HepG2 (cell line): Measurements from ENCODE around the gene SLA2. TPM values are rescaled to one million over a fixed set of nuclear protein-coding genes. Genes with fewer than 3 reads are reported as not detected.

ENCODE experiments used
- ADNP ChIP-seq: sonication (generic); formaldehyde crosslinking; IDR thresholded peaks from 2 replicates; pipeline ENCODE4 v1.4.0; 2020; ENCODE audit warnings: missing genetic modification reagents
- BHLHE40 ChIP-seq: IDR thresholded peaks from 2 replicates; pipeline ENCODE4 v1.6.1; 2011; ENCODE audit warnings: low read length, improper control_type of control experiment
- JUNB ChIP-seq: sonication (generic); formaldehyde crosslinking; IDR thresholded peaks from 2 replicates; pipeline ENCODE4 v1.8.0; 2022; ENCODE audit warnings: missing genetic modification reagents, mild to moderate bottlenecking, borderline replicate concordance
- MEIS1 ChIP-seq: sonication (generic); formaldehyde crosslinking; IDR thresholded peaks from 2 replicates; pipeline ENCODE4 v1.9.0; 2021; ENCODE audit warnings: mild to moderate bottlenecking, missing genetic modification reagents, moderate library complexity, borderline replicate concordance
- NAIF1 ChIP-seq: sonication (generic); formaldehyde crosslinking; IDR thresholded peaks from 2 replicates; pipeline ENCODE4 v1.5.0; 2020; ENCODE audit warnings: mild to moderate bottlenecking, missing genetic modification reagents, borderline replicate concordance
- SALL1 ChIP-seq: sonication (generic); formaldehyde crosslinking; IDR thresholded peaks from 2 replicates; pipeline ENCODE4 v1.8.0; 2022; ENCODE audit warnings: mild to moderate bottlenecking, missing genetic modification reagents
- ZBTB38 ChIP-seq: sonication (generic); formaldehyde crosslinking; IDR thresholded peaks from 2 replicates; pipeline ENCODE4 v1.5.1; 2020; ENCODE audit warnings: mild to moderate bottlenecking, missing genetic modification reagents
- ZKSCAN5 ChIP-seq: sonication (generic); formaldehyde crosslinking; IDR thresholded peaks from 2 replicates; pipeline ENCODE4 v1.5.1; 2020; ENCODE audit warnings: mild to moderate bottlenecking, missing genetic modification reagents
- ZNF207 ChIP-seq: fragments of 450-650 bp; IDR thresholded peaks from 2 replicates; pipeline ENCODE4 v1.6.1; 2016; ENCODE audit warnings: antibody characterized with exemption, borderline replicate concordance
- ZNF652 ChIP-seq: IDR thresholded peaks from 2 replicates; pipeline ENCODE4 v1.6.1; 2016; ENCODE audit warnings: low read depth, borderline replicate concordance
- ZNF713 ChIP-seq: sonication (generic); formaldehyde crosslinking; IDR thresholded peaks from 2 replicates; pipeline ENCODE4 v1.4.0; 2020; ENCODE audit warnings: mild to moderate bottlenecking, missing genetic modification reagents
- ZNF788 ChIP-seq: sonication (generic); formaldehyde crosslinking; IDR thresholded peaks from 2 replicates; pipeline ENCODE4 v1.5.0; 2020; ENCODE audit warnings: mild to moderate bottlenecking, missing genetic modification reagents, borderline replicate concordance
- ZNF878 ChIP-seq: sonication (generic); formaldehyde crosslinking; IDR thresholded peaks from 2 replicates; pipeline ENCODE4 v1.8.1; 2023; ENCODE audit warnings: mild to moderate bottlenecking, missing genetic modification reagents, moderate library complexity
- polyA plus RNA-seq, 8 experiments: library from polyadenylated mRNA; depleted of rRNA in 3 of 8; stranded (reverse) in 7 of 8; unstranded in 1 of 8; fragments of >200 nt; fragmentation: Illumina TruSeq in 4 of 8; extraction: Trizol in 4 of 8; gene quantifications; 2 replicates each; pipeline versions ENCODE4 v1.2.1 to v1.2.3, GENCODE V29; 2011 to 2016; ENCODE audit warnings: low read depth in 4 of 8, missing spikeins in 1 of 8, mixed read lengths in 1 of 8; ENCODE audit not compliant: insufficient read depth in 1 of 8
- total RNA-seq, 5 experiments: library from RNA; depleted of rRNA; stranded (reverse); fragments of >200 nt; fragmentation: Illumina TruSeq; extraction: Trizol; gene quantifications; 2 replicates each; pipeline ENCODE4 v1.2.3, GENCODE V29; 2016; ENCODE audit warnings: low read depth in 1 of 5
- TF ChIP-seq, protein P1 (sequence below): sonication (generic); formaldehyde crosslinking; conservative IDR thresholded peaks from 2 replicates; pipeline ENCODE4 v1.4.0; 2020; ENCODE audit warnings: mild to moderate bottlenecking, missing genetic modification reagents, moderate library complexity
- TF ChIP-seq, protein P2 (sequence below): sonication (generic); formaldehyde crosslinking; IDR thresholded peaks from 2 replicates; pipeline ENCODE4 v1.4.0; 2020; ENCODE audit warnings: missing genetic modification reagents, borderline replicate concordance
- TF ChIP-seq, protein P3 (sequence below): sonication (generic); formaldehyde crosslinking; IDR thresholded peaks from 2 replicates; pipeline ENCODE4 v1.9.0; 2022; ENCODE audit warnings: missing genetic modification reagents, mild to moderate bottlenecking, borderline replicate concordance
- TF ChIP-seq, protein P4 (sequence below), 2 experiments: fragments of 450-650 bp in 1 of 2; sonication (generic) in 1 of 2; formaldehyde crosslinking; IDR thresholded peaks; 2 replicates each; pipeline versions ENCODE4 v1.5.0 to v1.8.0; 2020 to 2022; ENCODE audit warnings: mild to moderate bottlenecking in 1 of 2, missing genetic modification reagents in 1 of 2
- TF ChIP-seq, protein P5 (sequence below), 2 experiments: sonication (generic) in 1 of 2; formaldehyde crosslinking in 1 of 2; IDR thresholded peaks; 2 replicates each; pipeline versions ENCODE4 v1.5.1 to v1.6.1; 2011 to 2020; ENCODE audit warnings: borderline replicate concordance in 1 of 2, low read depth in 1 of 2, low read length in 1 of 2, mild to moderate bottlenecking in 1 of 2, missing genetic modification reagents in 1 of 2, moderate library complexity in 1 of 2

SLA2 gene
- total and polyA plus RNA-seq, 2 of the 13 experiments (the other 11 are each of a cell fraction or from before 2014, with no cell fraction given): 1.6 to 3.6 TPM

DNA sequence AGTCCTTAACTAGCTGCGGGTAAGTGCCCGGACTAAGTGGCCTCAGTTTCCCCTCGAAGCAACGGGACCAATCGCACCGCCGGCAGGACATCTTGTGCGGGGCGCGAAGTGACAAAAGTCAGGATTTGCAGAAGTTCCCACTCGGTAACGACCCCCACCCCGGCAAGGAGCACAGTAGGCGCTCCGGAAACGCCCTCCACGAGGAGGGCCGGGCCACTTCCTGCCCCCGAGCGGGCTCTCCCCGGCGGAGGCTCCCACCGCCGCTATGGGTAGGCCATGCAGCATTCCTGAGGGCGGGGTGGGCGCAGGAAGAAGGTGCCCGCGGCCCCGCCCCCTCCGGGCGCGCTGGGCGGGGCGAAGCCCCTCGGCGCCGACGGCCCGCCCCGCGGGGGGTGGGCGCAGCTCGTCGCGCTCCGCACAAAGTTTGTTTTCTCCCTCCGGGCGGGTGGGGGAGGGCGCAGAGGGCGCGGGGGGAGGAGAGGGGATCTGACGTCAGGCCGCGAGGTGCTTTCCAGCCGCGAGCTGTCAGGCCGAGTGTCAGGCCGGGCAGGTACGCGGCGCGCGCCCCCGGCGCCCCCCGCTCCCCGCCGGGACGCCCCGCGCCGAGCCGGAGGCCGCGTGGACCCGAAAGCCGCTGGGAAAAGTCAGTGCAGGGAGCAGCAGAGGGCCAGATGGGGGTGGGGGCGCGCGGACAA is 72.7 kb downstream of the SLA2 start, which contains the start of gene TGIF2 (continued):
- TF ChIP-seq ADNP (CRISPR knock-in tag) (no peak), ZNF652 (CRISPR knock-in tag) (0 out of 2 replicates have a peak, but pooled peaks have one; percentile 11), ZBTB38 (peak; percentile 71; the same call in 1 of the 2 replicates), BHLHE40 (no peak), ZNF207 (no peak), ZKSCAN5 (CRISPR knock-in tag) (0 out of 2 replicates have a peak, but pooled peaks have one; percentile 57), MEIS1 (peak; percentile 55; the same call in 1 of the 2 replicates), SALL1 (CRISPR knock-in tag) (peak; percentile 89; the same call in 1 of the 2 replicates), NAIF1 (CRISPR knock-in tag) (no peak), JUNB (no peak), ZNF878 (peak; percentile 72; the same call in 1 of the 2 replicates), ZNF713 (CRISPR knock-in tag) (no peak), ZNF788 (CRISPR knock-in tag) (peak; percentile 90; the same call in 1 of the 2 replicates)
- TF ChIP-seq, protein P1, sequence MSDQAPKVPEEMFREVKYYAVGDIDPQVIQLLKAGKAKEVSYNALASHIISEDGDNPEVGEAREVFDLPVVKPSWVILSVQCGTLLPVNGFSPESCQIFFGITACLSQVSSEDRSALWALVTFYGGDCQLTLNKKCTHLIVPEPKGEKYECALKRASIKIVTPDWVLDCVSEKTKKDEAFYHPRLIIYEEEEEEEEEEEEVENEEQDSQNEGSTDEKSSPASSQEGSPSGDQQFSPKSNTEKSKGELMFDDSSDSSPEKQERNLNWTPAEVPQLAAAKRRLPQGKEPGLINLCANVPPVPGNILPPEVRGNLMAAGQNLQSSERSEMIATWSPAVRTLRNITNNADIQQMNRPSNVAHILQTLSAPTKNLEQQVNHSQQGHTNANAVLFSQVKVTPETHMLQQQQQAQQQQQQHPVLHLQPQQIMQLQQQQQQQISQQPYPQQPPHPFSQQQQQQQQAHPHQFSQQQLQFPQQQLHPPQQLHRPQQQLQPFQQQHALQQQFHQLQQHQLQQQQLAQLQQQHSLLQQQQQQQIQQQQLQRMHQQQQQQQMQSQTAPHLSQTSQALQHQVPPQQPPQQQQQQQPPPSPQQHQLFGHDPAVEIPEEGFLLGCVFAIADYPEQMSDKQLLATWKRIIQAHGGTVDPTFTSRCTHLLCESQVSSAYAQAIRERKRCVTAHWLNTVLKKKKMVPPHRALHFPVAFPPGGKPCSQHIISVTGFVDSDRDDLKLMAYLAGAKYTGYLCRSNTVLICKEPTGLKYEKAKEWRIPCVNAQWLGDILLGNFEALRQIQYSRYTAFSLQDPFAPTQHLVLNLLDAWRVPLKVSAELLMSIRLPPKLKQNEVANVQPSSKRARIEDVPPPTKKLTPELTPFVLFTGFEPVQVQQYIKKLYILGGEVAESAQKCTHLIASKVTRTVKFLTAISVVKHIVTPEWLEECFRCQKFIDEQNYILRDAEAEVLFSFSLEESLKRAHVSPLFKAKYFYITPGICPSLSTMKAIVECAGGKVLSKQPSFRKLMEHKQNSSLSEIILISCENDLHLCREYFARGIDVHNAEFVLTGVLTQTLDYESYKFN: peak; percentile 80
- TF ChIP-seq, protein P2, sequence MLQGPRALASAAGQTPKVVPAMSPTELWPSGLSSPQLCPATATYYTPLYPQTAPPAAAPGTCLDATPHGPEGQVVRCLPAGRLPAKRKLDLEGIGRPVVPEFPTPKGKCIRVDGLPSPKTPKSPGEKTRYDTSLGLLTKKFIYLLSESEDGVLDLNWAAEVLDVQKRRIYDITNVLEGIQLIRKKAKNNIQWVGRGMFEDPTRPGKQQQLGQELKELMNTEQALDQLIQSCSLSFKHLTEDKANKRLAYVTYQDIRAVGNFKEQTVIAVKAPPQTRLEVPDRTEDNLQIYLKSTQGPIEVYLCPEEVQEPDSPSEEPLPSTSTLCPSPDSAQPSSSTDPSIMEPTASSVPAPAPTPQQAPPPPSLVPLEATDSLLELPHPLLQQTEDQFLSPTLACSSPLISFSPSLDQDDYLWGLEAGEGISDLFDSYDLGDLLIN (CRISPR knock-in tag): no peak; the same call in 1 of the 2 replicates
- TF ChIP-seq, protein P3, sequence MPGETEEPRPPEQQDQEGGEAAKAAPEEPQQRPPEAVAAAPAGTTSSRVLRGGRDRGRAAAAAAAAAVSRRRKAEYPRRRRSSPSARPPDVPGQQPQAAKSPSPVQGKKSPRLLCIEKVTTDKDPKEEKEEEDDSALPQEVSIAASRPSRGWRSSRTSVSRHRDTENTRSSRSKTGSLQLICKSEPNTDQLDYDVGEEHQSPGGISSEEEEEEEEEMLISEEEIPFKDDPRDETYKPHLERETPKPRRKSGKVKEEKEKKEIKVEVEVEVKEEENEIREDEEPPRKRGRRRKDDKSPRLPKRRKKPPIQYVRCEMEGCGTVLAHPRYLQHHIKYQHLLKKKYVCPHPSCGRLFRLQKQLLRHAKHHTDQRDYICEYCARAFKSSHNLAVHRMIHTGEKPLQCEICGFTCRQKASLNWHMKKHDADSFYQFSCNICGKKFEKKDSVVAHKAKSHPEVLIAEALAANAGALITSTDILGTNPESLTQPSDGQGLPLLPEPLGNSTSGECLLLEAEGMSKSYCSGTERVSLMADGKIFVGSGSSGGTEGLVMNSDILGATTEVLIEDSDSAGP (CRISPR knock-in tag): peak; percentile 83
- TF ChIP-seq, protein P4, sequence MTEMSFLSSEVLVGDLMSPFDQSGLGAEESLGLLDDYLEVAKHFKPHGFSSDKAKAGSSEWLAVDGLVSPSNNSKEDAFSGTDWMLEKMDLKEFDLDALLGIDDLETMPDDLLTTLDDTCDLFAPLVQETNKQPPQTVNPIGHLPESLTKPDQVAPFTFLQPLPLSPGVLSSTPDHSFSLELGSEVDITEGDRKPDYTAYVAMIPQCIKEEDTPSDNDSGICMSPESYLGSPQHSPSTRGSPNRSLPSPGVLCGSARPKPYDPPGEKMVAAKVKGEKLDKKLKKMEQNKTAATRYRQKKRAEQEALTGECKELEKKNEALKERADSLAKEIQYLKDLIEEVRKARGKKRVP (CRISPR knock-in tag; IDR thresholded peaks at IDR 0.05): peak in 1 of 2 experiments; percentile 45; a peak in 1 of 4 replicates
- TF ChIP-seq, protein P5, sequence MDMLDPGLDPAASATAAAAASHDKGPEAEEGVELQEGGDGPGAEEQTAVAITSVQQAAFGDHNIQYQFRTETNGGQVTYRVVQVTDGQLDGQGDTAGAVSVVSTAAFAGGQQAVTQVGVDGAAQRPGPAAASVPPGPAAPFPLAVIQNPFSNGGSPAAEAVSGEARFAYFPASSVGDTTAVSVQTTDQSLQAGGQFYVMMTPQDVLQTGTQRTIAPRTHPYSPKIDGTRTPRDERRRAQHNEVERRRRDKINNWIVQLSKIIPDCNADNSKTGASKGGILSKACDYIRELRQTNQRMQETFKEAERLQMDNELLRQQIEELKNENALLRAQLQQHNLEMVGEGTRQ (IDR thresholded peaks at IDR 0.05; ENCODE audit: low read depth, low read length): no peak
- TF ChIP-seq, protein P5 (CRISPR knock-in tag; IDR thresholded peaks at IDR 0.05; ENCODE audit: borderline replicate concordance): peak; percentile 5; the same call in 1 of the 2 replicates
